HCT116 (cell line): Measurements from ENCODE around the gene MAN2A2. TPM values are rescaled to one million over a fixed set of nuclear protein-coding genes. Genes with fewer than 3 reads are reported as not detected.

Experiments used
- ATAC-seq: fragments of 200-7000 bp; cut with Tn5 transposase; 2 replicates; pipeline ENCODE4 v1.9.1; 2020; ENCODE audit warnings: mild to moderate bottlenecking, moderate library complexity
- BruUV-seq: library from RNA; stranded (reverse); fragments of 400-500 nt; replicated peaks from 2 replicates; lab custom pipeline; 2021; lab: Mats Ljungman, UMichigan
- CTCF ChIA-PET: fragments of 300-600 bp; sonication (Branson Sonifier 250); formaldehyde crosslinking; loops from one replicate; lab custom pipeline; 2021; ENCODE audit warnings: antibody characterized with exemption; lab: Charles Lee
- POLR2A ChIA-PET: fragments of 300-600, 350-600 bp; sonication (Branson Sonifier 250); formaldehyde crosslinking; loops from one replicate; lab custom pipeline; 2021; ENCODE audit warnings: antibody characterized with exemption; lab: Charles Lee
- RAD21 ChIA-PET, 2 experiments: fragments of 300-600 bp; sonication (Branson Sonifier 250); formaldehyde crosslinking; loops; one replicate each; lab custom pipeline; 2023; ENCODE audit warnings: low total read pairs in 2 of 2; ENCODE audit not compliant: uncharacterized antibody in 2 of 2, unreplicated experiment in 2 of 2, low non-redundant PET in 1 of 2; lab: Charles Lee
- DNase-seq: peaks from one replicate; pipeline ENCODE4 v3.0.0-alpha.2; 2010; ENCODE audit warnings: low read depth, low spot score
- H2AFZ ChIP-seq: fragments of 200-600 bp; shearing (Covaris generic), sonication (generic); 2 replicates; pipeline ENCODE4 v1.6.1; 2017; ENCODE audit warnings: low read depth, mixed run types, mixed read lengths, antibody characterized with exemption, low read length; ENCODE audit not compliant: poor library complexity, severe bottlenecking
- H3K27ac ChIP-seq: 2 replicates; pipeline ENCODE4 v1.5.1; 2012; ENCODE audit warnings: low read depth, low read length
- H3K27me3 ChIP-seq: fragments of 200-600 bp; sonication (generic); 2 replicates; pipeline ENCODE4 v1.6.1; 2016; ENCODE audit warnings: mixed run types, low read length, mixed read lengths; ENCODE audit not compliant: insufficient read depth
- H3K36me3 ChIP-seq, 2 experiments: fragments of 200-500 bp in 1 of 2; fragments of 200-600 bp in 1 of 2; sonication (Bioruptor generic) in 1 of 2; sonication (generic) in 1 of 2; 2 replicates each; pipeline versions ENCODE4 v1.5.1 to v1.6.1; 2014 to 2016; ENCODE audit warnings: low read length in 2 of 2, inconsistent platforms in 1 of 2, mixed read lengths in 1 of 2, mixed run types in 1 of 2; ENCODE audit not compliant: insufficient read depth in 2 of 2, control insufficient read depth in 1 of 2
- H3K4me1 ChIP-seq, 2 experiments: fragments of 200-600 bp in 1 of 2; sonication (generic) in 1 of 2; 2 replicates each; pipeline versions ENCODE4 v1.5.1 to v1.6.1; 2012 to 2017; ENCODE audit warnings: low read length in 2 of 2, inconsistent platforms in 1 of 2, mild to moderate bottlenecking in 1 of 2, mixed read lengths in 1 of 2, mixed run types in 1 of 2, moderate library complexity in 1 of 2; ENCODE audit not compliant: insufficient read depth in 2 of 2, control insufficient read depth in 1 of 2
- H3K4me2 ChIP-seq: fragments of 200-600 bp; sonication (generic); 2 replicates; pipeline ENCODE4 v1.6.1; 2017; ENCODE audit warnings: mixed run types, low read length, mixed read lengths
- H3K4me3 ChIP-seq, 2 experiments: fragments of 200-600 bp in 1 of 2; sonication (generic) in 1 of 2; replicated peaks in 1 of 2; 2 replicates each; pipeline ENCODE4 v1.5.1; 2011 to 2016; ENCODE audit warnings: low read length in 2 of 2, control low read depth in 1 of 2, low read depth in 1 of 2, mild to moderate bottlenecking in 1 of 2, mixed read lengths in 1 of 2, mixed run types in 1 of 2
- H3K79me2 ChIP-seq: fragments of 200-600 bp; sonication (generic); 2 replicates; pipeline ENCODE4 v1.6.1; 2017; ENCODE audit warnings: mild to moderate bottlenecking, mixed run types, low read length, moderate library complexity, mixed read lengths; ENCODE audit not compliant: insufficient read depth
- H3K9ac ChIP-seq: fragments of 200-600 bp; sonication (generic); 2 replicates; pipeline ENCODE4 v1.6.1; 2016; ENCODE audit warnings: low read length, mixed read lengths
- H3K9me2 ChIP-seq: fragments of 200-600 bp; sonication (generic), shearing (Covaris generic); 2 replicates; pipeline ENCODE4 v1.6.1; 2017; ENCODE audit warnings: mixed run types, mild to moderate bottlenecking, moderate library complexity; ENCODE audit not compliant: insufficient read depth
- H3K9me3 ChIP-seq, 2 experiments: fragments of 200-500 bp in 1 of 2; fragments of 200-600 bp in 1 of 2; sonication (Bioruptor generic) in 1 of 2; sonication (generic) in 1 of 2; 2 replicates each; pipeline ENCODE4 v1.6.1; 2014 to 2017; ENCODE audit warnings: low read length in 2 of 2, mixed read lengths in 2 of 2, inconsistent platforms in 1 of 2, low read depth in 1 of 2, mild to moderate bottlenecking in 1 of 2, mixed run types in 1 of 2, moderate library complexity in 1 of 2; ENCODE audit not compliant: control insufficient read depth in 1 of 2, insufficient read depth in 1 of 2
- H4K20me1 ChIP-seq: fragments of 200-600 bp; sonication (generic), shearing (Covaris generic); 2 replicates; pipeline ENCODE4 v1.6.1; 2017; ENCODE audit warnings: mixed run types, mild to moderate bottlenecking, moderate library complexity; ENCODE audit not compliant: insufficient read depth
- CBX3 ChIP-seq: IDR thresholded peaks from 2 replicates; pipeline ENCODE4 v1.6.1; 2012; ENCODE audit warnings: low read depth
- EGR1 ChIP-seq: IDR thresholded peaks from 2 replicates; pipeline ENCODE4 v1.6.1; 2012; ENCODE audit warnings: low read depth
- ELF1 ChIP-seq: IDR thresholded peaks from 2 replicates; pipeline ENCODE4 v1.6.1; 2012; ENCODE audit warnings: low read depth, borderline replicate concordance
- EZH2 ChIP-seq: fragments of 200-600 bp; sonication (generic); IDR thresholded peaks from 2 replicates; pipeline ENCODE4 v1.6.1; 2017; ENCODE audit warnings: antibody characterized with exemption, mixed run types
- JUND ChIP-seq: IDR thresholded peaks from 2 replicates; pipeline ENCODE4 v1.6.1; 2012
- POLR2A ChIP-seq: IDR thresholded peaks from 2 replicates; pipeline ENCODE4 v1.7.0; 2011; ENCODE audit warnings: borderline replicate concordance; ENCODE audit not compliant: insufficient read depth, insufficient read length; ENCODE audit errors: extremely low read depth
- POLR2AphosphoS5 ChIP-seq: IDR thresholded peaks from 2 replicates; pipeline ENCODE4 v1.6.1; 2011; ENCODE audit warnings: mild to moderate bottlenecking, low read depth, low read length, moderate library complexity
- SIN3A ChIP-seq: IDR thresholded peaks from 2 replicates; pipeline ENCODE4 v1.6.1; 2012; ENCODE audit warnings: low read depth
- SRF ChIP-seq: IDR thresholded peaks from 2 replicates; pipeline ENCODE4 v1.6.1; 2012; ENCODE audit warnings: low read depth
- TCF7L2 ChIP-seq: IDR thresholded peaks from 2 replicates; pipeline ENCODE4 v1.7.0; 2011; ENCODE audit warnings: borderline replicate concordance, inconsistent platforms; ENCODE audit not compliant: insufficient read depth, insufficient read length; ENCODE audit errors: extremely low read depth
- ZNF274 ChIP-seq: fragments of 200-500 bp; sonication (Bioruptor generic); IDR thresholded peaks from 2 replicates; pipeline ENCODE4 v1.6.1; 2014; ENCODE audit warnings: mild to moderate bottlenecking, low read depth, low read length, inconsistent platforms
- intact Hi-C: fragments of 100-400 bp; cut with micrococcal nuclease; formaldehyde crosslinking; loops from 2 replicates; pipeline ENCODE4 v1.10.0; 2022
- total RNA-seq: library from RNA; stranded (reverse); gene quantifications from one replicate; pipeline ENCODE4 v1.2.1, GENCODE V29; 2021; ENCODE audit not compliant: unreplicated experiment
- TF ChIP-seq, protein P1 (sequence below): IDR thresholded peaks from 2 replicates; pipeline ENCODE4 v1.6.1; 2011; ENCODE audit warnings: mild to moderate bottlenecking, low read length, moderate library complexity; ENCODE audit not compliant: insufficient replicate concordance; ENCODE audit errors: extremely low read depth
- TF ChIP-seq, protein P2 (sequence below): IDR thresholded peaks from 2 replicates; pipeline ENCODE4 v1.6.1; 2012
- TF ChIP-seq, protein P3 (sequence below), 3 experiments: fragments of 200-600 bp in 1 of 3; sonication (generic) in 1 of 3; IDR thresholded peaks in 2 of 3; conservative IDR thresholded peaks in 1 of 3; 2 replicates each; pipeline ENCODE4 v1.5.1; 2012 to 2017; ENCODE audit warnings: low read depth in 2 of 3, low read length in 2 of 3, antibody characterized with exemption in 1 of 3, borderline replicate concordance in 1 of 3, control low read depth in 1 of 3, mild to moderate bottlenecking in 1 of 3, mixed read lengths in 1 of 3, mixed run types in 1 of 3, moderate library complexity in 1 of 3; ENCODE audit not compliant: insufficient read depth in 1 of 3

The MAN2A2 gene
- total RNA-seq, 1 experiment from 2014 or later: 44.9 TPM

DNA sequence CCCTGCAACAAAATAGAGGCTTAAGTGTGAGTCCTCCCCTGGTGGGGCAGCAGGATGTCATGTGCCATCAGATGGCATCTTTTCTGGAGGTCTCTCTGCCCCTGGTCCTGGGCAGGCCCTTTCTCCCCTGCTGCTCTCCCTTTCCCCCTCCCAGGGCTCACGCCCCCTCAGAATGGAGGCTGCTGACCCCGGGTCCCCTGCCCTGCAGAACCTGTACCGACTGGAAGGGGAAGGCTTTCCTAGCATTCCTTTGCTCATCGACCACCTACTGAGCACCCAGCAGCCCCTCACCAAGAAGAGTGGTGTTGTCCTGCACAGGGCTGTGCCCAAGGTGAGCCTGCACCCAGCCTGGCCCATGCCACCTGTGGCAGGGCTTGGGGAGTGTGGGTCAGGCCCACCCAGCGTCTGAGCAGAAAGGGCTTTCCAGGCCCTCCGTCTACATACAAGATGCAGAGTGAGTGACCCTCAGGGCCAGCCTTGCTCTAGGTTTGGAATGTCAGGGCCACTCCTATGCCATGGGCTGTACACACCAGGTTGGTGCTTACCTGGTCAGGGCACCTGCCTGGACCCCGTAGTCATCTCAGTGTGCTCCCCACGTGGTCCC lies 11.7 kb upstream of the MAN2A2 start:
- intact Hi-C loops: no loop called here
- Histone ChIP-seq H3K4me1 (peaks cover 0 to 15% of the 10 kb centered on the region in 2 experiments; a peak in 2 of 4 replicates), H3K79me2 (no peaks in the 10 kb centered on the region), H3K27ac (no peak overlapping the region), H3K27me3 (no peaks in the 10 kb centered on the region), H3K36me3 (no peaks in the 10 kb centered on the region), H3K4me2 (no peak overlapping the region), H3K4me3 (no peak overlapping the region), H3K9me3 (no peaks in the 10 kb centered on the region), H4K20me1 (no peaks in the 10 kb centered on the region), H3K9ac (no peak overlapping the region), H2AFZ (no peak overlapping the region), H3K9me2 (no peaks in the 10 kb centered on the region)
- CTCF ChIA-PET: no interaction called here
- DNase-seq (no peak), ATAC-seq (no peak)
- no TSS peak for BruUV-seq
- RAD21 ChIA-PET: no interaction called here
- TF ChIP-seq EZH2: no peak
- no peak for TF ChIP-seq SRF
- no peak for TF ChIP-seq JUND
- no peak for TF ChIP-seq ZNF274
- POLR2A ChIA-PET: no interaction called here

DNA sequence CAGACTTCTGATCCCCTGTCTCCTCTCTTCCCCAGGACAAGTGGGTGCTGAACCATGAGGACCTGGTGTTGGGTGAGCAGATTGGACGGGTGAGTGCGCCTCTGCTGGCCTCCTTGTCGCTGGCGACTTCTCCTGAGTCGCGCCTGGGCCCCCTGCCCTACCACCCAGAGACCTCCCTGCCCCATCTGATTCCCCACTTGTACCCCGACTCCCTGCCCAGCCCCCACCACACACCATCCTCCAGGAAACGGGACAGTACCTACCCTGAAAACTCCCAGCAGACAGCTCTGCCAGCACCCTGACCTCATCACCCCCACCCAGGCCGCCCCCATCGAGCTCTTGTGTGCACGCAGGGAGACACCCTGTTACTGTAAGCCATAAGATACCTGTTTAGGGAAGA lies 11.1 kb upstream of the MAN2A2 start:
- TF ChIP-seq POLR2A (no peak), ZNF274 (no peak), TCF7L2 (no peak), CBX3 (no peak), SRF (no peak), ELF1 (no peak), SIN3A (no peak), EGR1 (no peak), POLR2AphosphoS5 (no peak)
- TF ChIP-seq, protein P1, sequence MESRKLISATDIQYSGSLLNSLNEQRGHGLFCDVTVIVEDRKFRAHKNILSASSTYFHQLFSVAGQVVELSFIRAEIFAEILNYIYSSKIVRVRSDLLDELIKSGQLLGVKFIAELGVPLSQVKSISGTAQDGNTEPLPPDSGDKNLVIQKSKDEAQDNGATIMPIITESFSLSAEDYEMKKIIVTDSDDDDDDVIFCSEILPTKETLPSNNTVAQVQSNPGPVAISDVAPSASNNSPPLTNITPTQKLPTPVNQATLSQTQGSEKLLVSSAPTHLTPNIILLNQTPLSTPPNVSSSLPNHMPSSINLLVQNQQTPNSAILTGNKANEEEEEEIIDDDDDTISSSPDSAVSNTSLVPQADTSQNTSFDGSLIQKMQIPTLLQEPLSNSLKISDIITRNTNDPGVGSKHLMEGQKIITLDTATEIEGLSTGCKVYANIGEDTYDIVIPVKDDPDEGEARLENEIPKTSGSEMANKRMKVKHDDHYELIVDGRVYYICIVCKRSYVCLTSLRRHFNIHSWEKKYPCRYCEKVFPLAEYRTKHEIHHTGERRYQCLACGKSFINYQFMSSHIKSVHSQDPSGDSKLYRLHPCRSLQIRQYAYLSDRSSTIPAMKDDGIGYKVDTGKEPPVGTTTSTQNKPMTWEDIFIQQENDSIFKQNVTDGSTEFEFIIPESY: no peak
- TF ChIP-seq, protein P2, sequence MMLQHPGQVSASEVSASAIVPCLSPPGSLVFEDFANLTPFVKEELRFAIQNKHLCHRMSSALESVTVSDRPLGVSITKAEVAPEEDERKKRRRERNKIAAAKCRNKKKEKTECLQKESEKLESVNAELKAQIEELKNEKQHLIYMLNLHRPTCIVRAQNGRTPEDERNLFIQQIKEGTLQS: no peak
- TF ChIP-seq, protein P3, sequence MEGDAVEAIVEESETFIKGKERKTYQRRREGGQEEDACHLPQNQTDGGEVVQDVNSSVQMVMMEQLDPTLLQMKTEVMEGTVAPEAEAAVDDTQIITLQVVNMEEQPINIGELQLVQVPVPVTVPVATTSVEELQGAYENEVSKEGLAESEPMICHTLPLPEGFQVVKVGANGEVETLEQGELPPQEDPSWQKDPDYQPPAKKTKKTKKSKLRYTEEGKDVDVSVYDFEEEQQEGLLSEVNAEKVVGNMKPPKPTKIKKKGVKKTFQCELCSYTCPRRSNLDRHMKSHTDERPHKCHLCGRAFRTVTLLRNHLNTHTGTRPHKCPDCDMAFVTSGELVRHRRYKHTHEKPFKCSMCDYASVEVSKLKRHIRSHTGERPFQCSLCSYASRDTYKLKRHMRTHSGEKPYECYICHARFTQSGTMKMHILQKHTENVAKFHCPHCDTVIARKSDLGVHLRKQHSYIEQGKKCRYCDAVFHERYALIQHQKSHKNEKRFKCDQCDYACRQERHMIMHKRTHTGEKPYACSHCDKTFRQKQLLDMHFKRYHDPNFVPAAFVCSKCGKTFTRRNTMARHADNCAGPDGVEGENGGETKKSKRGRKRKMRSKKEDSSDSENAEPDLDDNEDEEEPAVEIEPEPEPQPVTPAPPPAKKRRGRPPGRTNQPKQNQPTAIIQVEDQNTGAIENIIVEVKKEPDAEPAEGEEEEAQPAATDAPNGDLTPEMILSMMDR (IDR thresholded peaks at IDR 0.05 in 2 of 3, conservative IDR thresholded peaks at IDR 0.05 in 1 of 3; ENCODE audit: borderline replicate concordance in 1 of 3, insufficient read depth in 1 of 3, low read depth in 2 of 3, low read length in 2 of 3): no peak
- no peak overlapping the region for H3K4me2 ChIP-seq
- no peak overlapping the region for H3K27ac ChIP-seq
- no peaks in the 10 kb centered on the region for H3K9me2 ChIP-seq
- ChIA-PET CTCF (interaction anchor here (1.6 to 1.8 kb wide), 2 partner anchors 12 to 380 kb away, joined by 6 read pairs; no protein-coding TSS in a partner anchor), POLR2A (no interaction called here), RAD21 (no interaction called here)
- intact Hi-C loops: no loop called here
- H3K4me3 ChIP-seq: no peak overlapping the region
- H3K27me3 ChIP-seq: no peaks in the 10 kb centered on the region
- no peak for ATAC-seq
- no peaks in the 10 kb centered on the region for H4K20me1 ChIP-seq
- H3K36me3 ChIP-seq: no peaks in the 10 kb centered on the region
- no peaks in the 10 kb centered on the region for H3K9me3 ChIP-seq
- no peaks in the 10 kb centered on the region for H3K79me2 ChIP-seq
- peaks cover 0 to 15% of the 10 kb centered on the region in 2 experiments; a peak in 2 of 4 replicates for H3K4me1 ChIP-seq
- no TSS peak for BruUV-seq
- DNase-seq: no peak
- H2AFZ ChIP-seq: no peak overlapping the region
- no peak overlapping the region for H3K9ac ChIP-seq
